Skeletal muscle cell (primary cell): ENCODE results near the gene NR1D1.

Experiments
- DNase-seq: peaks from one replicate; pipeline ENCODE4 v3.0.0-alpha.2; 2010; ENCODE audit warnings: low read depth
- H3K4me3 ChIP-seq: 2 replicates; pipeline ENCODE4 v1.5.1; 2011; ENCODE audit warnings: low read depth, mild to moderate bottlenecking, control low read depth, low read length, moderate library complexity

The NR1D1 gene

DNA sequence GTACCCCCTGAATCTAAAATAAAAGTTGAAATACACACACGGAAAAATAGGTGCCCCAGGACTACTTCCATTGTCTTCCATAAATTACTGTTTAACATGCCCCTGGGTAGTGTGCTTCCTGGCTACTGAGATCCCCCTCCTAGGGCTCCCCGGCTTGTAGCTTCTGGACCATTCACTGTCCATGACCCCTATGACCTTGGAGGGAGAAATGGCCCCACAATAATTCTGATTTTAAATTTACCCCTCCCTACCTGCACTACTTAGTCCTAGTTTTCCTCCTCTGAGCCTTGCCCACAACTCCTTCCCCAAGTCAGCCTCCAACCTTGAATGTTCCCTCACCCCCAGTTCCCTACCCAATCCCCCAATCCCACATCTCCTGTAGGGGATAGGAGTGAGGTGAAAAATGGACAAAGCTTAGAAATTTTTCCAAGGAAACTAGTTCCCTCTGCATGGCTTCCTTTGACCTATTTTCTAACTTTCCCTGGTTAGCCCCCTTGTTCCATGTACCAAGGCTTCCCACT lies 11.9 kb upstream of the NR1D1 start:
- no peak for DNase-seq

DNA sequence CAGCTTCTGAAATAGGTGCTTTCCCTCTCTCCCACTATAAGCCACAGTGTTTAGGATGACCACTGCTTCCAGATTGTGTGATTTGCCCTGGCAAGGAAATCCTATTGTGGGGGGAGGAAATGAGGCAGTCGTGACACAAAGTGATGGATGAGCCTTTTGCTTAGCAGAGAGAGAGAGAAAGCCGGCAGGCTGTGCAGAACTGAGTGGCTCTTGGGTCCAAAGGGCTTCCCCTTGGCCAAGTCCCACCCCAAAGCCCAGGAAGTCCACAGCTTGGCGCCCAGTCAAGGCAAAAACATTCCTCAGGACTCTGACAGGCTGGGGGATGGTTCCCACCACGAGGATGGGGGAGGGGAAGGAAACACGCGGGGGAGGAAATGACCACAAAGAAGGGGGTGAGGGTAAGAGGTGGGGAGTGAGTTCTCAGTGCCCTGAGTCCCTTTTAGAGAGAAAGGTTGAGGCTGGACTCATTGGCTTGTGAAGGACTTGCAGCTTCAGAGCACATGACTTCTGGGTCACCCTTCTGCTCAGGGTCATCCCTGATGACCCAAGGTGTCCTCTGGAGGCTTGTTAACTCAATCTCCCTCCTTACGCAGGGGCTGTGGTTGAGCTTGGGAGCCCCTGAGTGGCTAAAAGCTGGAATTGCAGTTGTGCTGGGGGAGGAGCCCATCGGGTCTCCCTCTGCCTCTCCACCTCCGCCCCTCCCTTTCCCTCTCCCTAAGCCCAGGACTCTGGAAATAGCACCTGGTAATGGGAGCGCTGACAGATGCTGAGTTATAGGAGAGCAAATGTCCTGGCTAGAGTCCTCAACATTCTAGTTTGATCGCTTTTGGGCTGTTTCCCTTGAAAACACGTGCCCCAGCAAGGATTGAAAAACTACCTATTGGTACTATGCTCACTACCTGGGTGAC lies 11.1 kb upstream of the NR1D1 start:
- peak overlapping the region; percentile 7 for H3K4me3 ChIP-seq
- DNase-seq, result peak; percentile 89

More for the DNA sequence above, 11.9 kb upstream of the NR1D1 start:
- H3K4me3 ChIP-seq, result no peak overlapping the region

DNA sequence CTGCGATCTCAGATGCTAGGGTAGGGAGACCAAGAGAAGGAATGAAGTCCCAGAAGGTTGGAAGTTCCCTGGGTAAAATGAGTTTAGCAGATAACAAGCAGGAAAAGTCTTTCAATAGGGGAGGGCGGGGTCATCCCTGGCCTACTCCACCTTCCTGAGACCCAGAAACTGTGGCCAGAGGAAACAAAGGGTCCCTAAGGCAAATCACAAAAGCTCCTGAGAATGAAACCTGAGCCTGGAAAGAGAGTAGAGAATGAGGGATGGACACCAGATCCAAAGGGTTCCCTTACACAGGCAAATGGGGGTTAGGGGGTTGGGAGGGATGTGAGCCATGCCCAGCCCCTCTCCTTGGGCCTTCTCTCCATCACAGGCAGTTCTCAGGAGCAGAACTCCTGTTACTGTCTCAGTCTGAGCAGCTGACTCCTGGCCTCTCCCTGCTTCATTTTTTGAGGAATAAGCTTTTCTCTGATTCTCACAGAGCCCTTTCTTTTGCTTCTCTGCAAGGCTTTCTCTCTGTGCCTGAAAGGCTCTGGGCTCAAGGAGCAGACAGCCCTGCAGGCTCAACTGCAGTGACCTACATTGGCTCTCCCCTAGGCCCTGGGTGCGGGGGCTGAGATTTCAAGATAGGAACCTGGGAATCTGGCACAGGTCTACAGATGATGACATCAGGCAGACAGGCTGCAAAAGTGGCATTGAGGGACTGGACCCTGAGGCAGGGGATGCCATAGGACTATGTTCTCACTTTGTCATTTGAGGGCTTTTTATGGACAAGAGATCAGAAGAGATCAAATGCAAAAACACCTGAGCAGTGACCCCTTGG lies 9.8 kb upstream of the NR1D1 start:
- no peak for DNase-seq

DNA sequence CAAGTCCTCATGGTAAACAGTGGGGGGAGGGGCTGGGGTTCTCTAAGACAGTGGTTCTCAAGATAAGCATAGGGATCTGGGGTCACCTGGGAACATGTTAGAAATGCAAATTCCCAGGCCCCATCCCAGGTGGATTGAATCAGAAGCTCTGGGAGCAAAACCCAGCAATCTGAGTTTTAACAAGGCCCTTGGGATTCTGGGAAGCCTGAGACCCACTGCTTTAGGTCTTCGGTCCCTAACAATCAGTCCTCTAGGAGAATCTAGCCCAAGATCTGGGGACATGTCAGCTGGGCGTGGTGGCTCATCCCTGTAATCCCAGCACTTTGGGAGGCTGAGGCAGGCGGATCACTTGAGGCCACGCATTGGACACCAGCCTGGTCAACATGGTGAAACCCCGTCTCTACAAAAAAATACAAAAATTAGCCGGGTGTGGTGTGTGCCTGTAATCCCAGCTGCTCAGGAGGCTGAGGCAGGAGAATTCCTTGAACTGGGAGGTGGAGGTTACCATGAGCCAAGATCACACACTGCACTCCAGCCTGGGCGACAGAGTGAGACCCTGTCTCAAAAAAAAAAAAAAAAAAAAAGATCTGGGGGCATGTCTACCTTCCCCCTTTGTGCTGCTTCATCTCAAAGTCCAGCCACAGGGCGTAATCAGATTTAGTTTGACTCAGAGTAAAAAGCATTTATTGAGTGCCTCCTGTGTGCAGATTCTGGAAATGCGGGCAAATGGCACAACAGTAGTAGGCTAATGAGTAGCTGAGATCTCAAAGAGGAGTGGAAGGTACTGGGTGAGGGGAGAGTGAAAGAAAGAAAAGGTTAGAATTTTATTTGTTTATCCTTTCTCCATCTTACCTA lies 8.8 kb upstream of the NR1D1 start:
- DNase-seq, result no peak
- H3K4me3 ChIP-seq, result no peak overlapping the region

More for the DNA sequence above, 9.8 kb upstream of the NR1D1 start:
- no peak overlapping the region for H3K4me3 ChIP-seq

DNA sequence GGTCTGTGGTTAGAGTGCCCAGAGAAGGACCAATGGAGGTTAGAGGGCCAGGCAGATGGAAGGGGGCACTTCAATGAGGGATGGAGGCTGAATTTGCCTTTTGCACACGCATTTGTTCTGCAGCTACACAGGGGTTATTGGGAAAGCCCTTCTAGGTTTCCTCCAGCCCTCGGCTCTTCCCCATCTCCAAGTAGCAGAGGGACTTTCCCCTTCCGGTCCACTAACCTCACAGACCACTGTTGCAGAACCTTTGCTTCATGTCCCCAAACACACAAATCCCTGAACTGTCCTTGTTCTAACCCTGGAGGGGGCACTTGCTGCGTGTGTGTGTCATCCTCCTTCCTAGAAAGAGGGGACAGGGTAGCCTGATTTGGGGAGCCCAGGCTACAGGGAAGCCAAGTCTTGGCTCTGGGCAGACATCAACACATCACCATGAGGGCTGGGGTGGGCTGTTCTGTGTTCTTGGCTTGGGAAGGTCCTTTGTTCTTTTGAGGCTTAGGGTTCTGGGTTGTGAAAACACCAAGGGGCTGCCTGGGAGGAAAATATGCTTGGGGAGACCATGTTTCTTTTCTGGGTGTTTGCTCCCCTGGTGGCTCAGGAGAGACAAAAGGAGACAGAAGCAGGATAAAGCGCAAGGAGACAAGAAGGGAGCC lies 7.3 kb upstream of the NR1D1 start:
- no peak overlapping the region for H3K4me3 ChIP-seq
- DNase-seq, result no peak

DNA sequence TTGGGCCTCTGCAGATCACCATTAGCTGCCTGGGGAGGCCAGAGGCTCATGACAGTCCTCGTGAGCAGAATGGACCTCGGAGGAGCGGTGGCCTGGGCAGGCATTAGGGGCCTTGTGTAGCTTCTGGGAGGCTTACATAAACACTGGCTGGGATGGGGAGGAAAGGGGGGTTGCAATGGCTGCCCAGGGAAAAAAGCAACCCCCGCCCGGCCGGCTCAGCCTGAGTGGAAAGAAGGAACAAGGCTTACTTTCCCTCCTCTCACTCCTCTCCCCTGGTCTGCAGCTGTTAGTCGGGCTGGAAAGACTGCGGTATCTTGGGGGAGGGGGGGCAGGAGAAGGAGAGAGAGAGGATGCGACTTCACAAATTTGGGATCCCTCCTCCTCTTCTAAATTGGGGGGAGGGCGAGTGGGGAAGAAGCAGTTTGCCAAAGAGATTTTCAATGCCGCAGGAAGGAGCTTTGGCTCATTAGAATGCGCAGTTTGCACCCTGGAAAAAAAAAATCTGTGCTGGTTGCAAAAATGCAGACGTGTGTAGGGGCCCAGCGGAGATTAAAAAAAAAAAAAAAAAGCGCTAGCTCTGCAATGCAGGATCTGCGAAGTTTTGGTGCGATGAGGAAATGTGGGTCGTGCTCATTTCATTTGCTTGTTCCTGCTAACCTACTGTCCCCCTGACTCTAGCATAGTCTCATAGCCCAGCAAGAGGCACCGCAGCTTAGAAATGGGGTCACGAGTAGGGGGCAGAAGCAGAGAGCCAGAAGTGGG lies 6.6 kb upstream of the NR1D1 start:
- no peak overlapping the region for H3K4me3 ChIP-seq
- DNase-seq, result no peak

DNA sequence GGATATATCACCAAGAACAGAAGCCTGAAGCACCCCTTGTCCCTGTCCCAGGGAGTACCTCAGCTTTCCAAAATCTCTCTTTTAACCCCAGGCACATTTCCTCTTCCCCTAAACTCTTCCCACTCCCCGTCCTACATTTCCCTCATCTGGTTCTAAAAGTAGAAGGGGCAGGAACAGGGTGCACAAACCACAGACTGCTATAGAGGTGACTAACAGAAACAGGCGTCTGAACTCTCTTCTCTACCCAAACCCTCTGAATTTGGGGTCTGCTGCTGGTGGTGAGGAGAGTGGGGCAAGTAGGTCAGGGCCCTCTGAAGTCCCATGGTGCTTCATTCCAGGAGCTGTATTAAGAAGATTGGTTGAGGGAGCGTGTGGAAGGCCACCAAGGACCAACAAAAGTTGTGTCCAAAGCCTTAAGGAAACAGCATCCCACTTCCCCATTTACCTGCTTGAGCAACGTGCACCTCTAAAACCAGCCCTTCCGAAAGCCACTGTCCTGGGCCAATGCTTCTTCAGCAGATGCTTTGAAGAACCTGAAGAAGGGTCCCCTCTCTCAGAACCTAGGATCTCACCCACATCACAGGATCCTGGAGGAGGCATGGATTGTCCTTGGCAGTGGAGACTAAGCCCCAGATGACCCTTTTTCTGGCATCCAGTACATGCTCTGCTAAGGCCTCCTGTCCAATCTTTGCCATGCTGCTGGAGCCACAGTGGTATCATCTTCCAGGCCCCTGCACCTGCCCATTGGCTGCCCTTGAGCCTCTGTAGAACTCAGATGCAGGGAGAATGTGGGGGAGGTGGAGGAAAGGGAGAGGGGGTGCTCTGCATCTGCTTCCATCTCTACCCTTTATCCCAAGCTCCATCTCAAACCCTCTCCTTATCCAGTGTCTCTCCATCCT lies 5.7 kb upstream of the NR1D1 start:
- no peak for DNase-seq
- no peak overlapping the region for H3K4me3 ChIP-seq

DNA sequence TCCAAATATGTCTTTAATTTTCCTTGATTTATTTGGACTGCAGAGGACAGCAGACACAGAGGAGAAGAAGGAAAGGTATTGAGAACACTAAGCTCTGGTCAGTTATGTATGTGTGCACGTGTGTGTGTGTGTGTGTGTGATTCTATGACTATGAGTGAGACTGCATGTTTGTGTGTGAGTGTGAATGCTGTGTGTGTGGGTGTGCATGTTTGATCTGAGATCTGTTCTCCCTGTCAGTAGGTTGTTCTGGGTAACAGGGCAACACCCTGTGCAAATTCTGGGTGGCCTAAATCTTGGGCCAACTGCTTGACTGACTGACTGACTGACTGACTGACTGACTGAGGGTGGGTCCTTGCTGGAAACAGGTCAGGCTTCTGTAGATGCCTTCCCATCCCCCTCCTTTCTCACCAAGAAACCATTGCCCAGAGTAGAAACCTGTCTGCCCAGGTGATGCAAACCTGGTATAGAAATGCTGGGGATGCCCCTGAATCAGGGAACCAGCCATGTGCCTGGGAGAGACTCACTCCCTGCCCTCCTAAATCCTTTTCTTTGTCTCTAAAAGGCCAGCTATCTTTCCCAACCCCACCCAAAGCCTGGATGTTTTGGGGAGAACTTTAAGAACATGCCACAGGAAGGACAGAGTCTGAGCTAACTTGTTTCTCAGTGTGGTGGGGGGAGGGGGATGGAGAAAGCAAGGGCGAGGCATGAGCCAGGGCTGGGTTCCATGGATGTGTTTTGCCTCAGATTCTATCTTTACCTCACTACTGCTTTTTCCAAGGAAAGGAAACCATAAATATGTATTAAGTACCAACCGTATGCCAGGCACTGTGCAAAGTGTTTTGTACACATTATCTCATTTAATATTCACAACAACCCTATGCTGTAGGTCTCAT lies 4.5 kb upstream of the NR1D1 start:
- DNase-seq, result no peak
- no peak overlapping the region for H3K4me3 ChIP-seq

DNA sequence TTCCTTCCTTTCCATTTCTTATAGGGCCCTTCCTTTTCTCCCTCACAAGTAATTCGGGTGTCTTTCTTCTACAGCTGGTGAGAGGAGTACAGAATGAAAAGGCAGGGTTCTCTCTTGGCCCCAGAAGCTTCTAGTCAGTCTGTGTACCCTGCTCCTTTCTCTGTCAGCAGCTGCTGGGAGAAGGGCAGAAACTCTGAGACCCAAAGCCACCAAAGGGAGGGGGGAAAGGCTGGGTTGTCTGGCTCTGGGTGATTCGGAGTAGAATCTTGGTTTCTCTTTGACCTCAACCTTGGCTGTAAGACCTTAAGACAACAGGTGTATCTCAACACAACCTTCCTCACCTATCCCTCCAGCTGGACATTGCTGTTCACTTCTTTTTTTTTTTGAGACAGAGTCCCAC lies 3.3 kb upstream of the NR1D1 start:
- DNase-seq, result no peak

DNA sequence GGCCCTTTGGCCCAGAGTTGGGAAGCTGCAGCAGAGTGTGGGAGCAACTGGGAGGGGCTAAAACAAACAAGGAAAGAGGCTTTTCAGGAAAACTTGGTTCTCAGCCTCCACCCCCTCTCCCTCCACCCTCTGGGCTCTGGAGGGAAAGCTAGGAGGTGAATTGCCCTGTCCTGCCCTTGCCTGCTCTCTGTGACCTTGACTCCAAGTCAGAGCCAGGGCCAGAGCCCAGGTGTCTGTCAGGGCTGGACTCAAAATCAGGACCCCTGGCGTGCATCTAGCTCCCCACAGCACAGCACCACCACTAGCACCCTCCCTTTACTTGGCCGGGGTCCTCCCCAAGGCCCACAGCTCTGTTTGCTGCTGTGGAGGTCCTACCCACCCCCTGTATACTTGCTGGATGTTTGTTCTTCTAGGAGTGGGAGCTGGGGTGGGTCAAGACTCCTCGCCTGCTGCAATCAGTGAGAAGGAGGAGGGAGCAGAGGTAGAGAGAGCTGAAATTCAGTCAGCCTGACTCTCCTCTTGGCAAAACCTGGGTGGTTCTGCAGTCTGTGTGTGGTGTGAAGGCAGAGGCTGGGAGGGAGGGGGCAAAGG lies 2.8 kb upstream of the NR1D1 start:
- H3K4me3 ChIP-seq, result no peak overlapping the region
- no peak for DNase-seq

More for the DNA sequence above, 3.3 kb upstream of the NR1D1 start:
- H3K4me3 ChIP-seq, result no peak overlapping the region

DNA sequence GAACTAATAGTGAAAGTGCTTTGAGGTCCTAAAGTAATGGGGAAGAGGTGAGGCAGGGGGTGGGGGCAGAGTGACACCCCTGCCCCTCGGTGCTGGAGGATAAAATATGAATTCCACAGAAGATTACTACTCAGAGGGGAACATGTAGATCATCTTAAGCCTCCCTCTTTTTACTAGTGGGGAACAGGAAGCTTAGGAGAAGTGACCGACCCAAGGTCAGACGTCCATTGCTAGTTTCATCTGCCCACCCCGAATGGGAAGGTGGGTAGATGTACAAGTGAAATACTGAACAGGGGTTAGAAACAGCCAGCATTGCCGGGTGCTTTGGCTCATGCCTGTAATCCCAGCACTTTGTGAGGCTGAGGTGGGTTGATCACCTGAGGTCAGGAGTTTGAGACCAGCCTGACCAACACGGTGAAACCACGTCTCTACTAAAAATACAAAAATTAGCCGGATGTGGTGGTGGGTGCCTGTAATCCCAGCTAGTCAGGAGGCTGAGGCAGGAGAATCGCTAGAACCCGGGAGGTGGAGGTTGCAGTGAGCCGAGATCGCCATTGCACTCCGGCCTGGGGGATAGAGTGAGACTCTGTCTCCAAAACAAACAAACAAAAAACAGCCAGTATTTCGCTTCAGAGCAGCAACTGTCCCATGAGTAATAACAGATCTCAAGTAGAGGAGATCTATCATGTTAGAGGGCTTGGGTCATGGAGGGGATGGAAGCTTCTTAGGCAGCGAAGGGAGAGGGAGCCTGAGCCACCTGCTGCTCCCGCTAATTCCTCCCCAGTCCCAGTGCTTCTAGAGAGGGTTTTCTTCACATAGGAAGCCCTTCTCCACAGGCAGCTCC lies 1.2 kb upstream of the NR1D1 start:
- DNase-seq, result no peak
- peak overlapping the region; percentile 88 for H3K4me3 ChIP-seq

DNA sequence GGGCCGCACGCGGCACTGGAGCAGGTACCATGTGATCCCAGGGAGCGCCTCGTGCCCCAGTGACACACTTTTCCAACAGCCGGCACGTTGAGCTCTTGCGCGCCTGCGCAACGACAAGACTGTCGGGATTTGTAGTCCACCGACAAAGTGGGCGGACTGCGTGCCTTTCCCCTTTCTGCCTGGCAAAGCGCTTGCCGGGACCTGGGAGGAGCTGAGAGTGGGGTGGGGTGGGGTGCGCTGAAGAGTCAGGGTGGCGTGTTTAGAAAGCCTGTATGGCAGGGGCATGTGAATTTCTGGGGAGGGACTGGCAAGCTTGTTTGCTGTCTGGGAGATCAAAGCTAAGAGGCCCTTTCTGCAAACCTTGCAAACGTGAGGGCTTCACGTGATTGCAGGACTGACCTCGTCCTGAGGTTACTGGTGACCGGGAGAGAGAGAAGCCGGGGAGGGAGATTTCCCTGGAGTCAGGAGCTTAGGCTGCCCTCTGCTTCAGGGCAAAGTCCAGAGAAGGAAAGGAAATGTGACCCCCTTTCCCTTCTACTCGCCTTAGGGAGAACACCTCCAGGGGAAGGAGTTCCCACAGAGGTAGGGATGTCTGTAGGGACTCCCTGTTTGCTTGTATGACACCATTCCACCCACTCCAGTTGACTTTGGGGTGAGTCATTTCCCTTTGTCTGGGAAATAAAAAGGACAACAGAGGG lies 429 bp upstream of the NR1D1 start:
- peak; percentile 92 for DNase-seq
- H3K4me3 ChIP-seq, result peak overlapping the region; percentile 88

DNA sequence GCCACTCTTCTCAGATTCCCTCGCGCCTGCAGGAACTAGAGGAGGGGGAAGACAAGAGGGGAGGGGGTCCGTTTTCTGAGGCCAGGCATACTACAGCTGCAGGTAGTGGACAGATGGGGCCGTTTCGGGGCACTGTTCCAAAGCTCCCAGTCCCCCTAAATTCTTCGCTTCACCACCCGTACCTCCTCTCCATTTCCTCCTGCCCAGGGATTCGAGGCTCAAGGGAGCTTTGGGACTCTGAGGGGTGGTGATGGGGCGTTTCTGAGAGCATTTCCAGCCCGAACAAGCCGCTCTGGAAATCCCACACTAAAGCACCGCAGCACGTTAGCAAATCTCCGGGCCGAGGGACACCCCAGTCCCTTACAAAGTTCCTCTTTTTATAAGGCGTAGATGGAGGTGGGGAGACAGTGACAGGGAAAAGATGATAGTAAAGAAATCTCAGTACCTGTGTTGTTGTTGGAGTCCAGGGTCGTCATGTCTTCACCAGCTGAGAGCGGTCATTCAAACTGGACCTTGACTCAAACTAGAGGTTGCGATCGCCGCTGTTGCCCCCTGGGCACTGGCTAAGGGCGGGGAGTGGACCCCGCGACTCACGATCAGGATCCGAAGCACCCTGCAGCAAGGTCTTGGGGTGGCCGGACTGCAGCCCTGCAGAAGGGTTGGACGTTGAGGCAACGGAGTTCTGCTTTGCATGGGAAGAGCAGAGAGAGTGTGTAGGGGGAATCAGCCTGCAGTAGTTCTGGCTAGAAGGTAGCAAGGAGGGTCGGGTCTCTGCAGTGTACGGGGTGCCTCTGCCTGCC lies 570 bp downstream of the NR1D1 start:
- peak overlapping the region; percentile 88 for H3K4me3 ChIP-seq
- no peak for DNase-seq
